Transverse colon (tissue), 3 donors: ENCODE data around the gene SPACA5B.
"Not testable (repeated sequence)": the region's sequence is repeated elsewhere in the genome, so short reads cannot be mapped to it uniquely, and the experiment has no call there.

Experiments
- CTCF ChIP-seq, 5 experiments: fragments of 200-600 bp in 3 of 5; fragments of 450-650 bp in 2 of 5; sonication (generic) in 3 of 5; IDR thresholded peaks; 1 replicate in 2 of 5; 2 replicates in 3 of 5; pipeline ENCODE4 v1.5.1; 2016 to 2017; ENCODE audit warnings: antibody characterized with exemption in 5 of 5, inconsistent platforms in 3 of 5, mild to moderate bottlenecking in 2 of 5, moderate library complexity in 1 of 5
- EP300 ChIP-seq: sonication (generic); formaldehyde crosslinking; IDR thresholded peaks from one replicate; pipeline ENCODE4 v1.6.1; 2017; ENCODE audit warnings: antibody characterized with exemption, low read depth

GRCh38 chrX:48139076-48139475, 8.7 kb downstream of the SPACA5B start:
- not testable (repeated sequence) for TF ChIP-seq CTCF (IDR thresholded peaks at IDR 0.05); EP300
